GM23248 (cell line): Measurements from ENCODE around the gene MEGF11.

Experiments used
- EZH2 ChIP-seq: fragments of 200-600 bp; sonication (generic); IDR thresholded peaks from 2 replicates; pipeline ENCODE4 v1.6.1; 2018; ENCODE audit warnings: antibody characterized with exemption, mild to moderate bottlenecking; ENCODE audit not compliant: insufficient read depth, poor library complexity, severe bottlenecking
- EZH2phosphoT487 ChIP-seq: fragments of 200-600 bp; sonication (generic); IDR thresholded peaks from 2 replicates; pipeline ENCODE4 v1.6.1; 2018; ENCODE audit warnings: antibody characterized with exemption, moderate library complexity, mild to moderate bottlenecking, low read depth; ENCODE audit not compliant: insufficient read depth

DNA sequence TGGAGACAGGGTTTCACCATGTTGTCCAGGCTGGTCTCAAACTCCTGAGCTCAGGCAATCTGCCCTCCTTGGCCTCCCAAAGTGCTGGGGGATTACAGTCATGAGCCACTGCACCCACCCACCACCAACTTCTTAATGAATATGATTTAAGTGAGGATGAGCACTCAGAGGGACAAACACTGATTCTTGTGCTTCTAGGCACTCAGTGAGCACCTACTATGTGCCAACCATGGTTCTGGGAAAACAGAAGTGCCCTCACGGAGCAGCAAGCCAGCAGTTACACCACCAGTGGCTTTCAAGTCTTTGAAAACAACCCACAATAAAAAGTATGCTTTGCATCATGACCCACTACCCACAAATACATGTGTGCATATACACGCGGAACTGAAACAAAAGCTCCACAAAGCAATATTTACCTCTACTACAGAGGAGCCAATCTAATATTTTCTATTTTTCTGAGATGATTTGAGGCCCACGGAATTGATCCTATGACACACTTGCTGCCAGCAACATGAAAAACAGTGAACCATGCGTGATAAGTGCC lies 91.9 kb downstream of the MEGF11 start:
- no peak for TF ChIP-seq EZH2
- TF ChIP-seq EZH2phosphoT487 = no peak
